Panc1 (cell line): ENCODE results near the gene RIPPLY1. TPM values are rescaled to one million over a fixed set of nuclear protein-coding genes. Genes with fewer than 3 reads are reported as not detected.

Source experiments
- ATAC-seq: fragments of 200-7000 bp; cut with Tn5 transposase; 2 replicates; pipeline ENCODE4 v1.9.1; 2020; ENCODE audit warnings: mild to moderate bottlenecking, moderate library complexity
- BruUV-seq: library from RNA; stranded (reverse); fragments of 400-500 nt; replicated peaks from 2 replicates; lab custom pipeline; 2021; lab: Mats Ljungman, UMichigan
- CTCF ChIA-PET: fragments of 300-600 bp; sonication (Branson Sonifier 250); formaldehyde crosslinking; loops from one replicate; lab custom pipeline; 2022; ENCODE audit warnings: antibody characterized with exemption; lab: Charles Lee
- POLR2A ChIA-PET: fragments of 300-600 bp; sonication (Branson Sonifier 250); formaldehyde crosslinking; loops from one replicate; lab custom pipeline; 2022; ENCODE audit warnings: antibody characterized with exemption; lab: Charles Lee
- DNase-seq: peaks from one replicate; pipeline ENCODE4 v3.0.0-alpha.2; 2010; ENCODE audit warnings: low read depth, low spot score
- H3K27ac ChIP-seq: 2 replicates; pipeline ENCODE4 v1.5.1; 2011; ENCODE audit warnings: mild to moderate bottlenecking, low read length, inconsistent platforms
- H3K27me3 ChIP-seq: fragments of 200-500 bp; sonication (Bioruptor generic); 2 replicates; pipeline ENCODE4 v1.6.0; 2014; ENCODE audit warnings: low read length, inconsistent platforms; ENCODE audit not compliant: control insufficient read depth, insufficient read depth
- H3K36me3 ChIP-seq: fragments of 200-500 bp; sonication (Bioruptor generic); 2 replicates; pipeline ENCODE4 v1.5.1; 2014; ENCODE audit warnings: inconsistent platforms, mild to moderate bottlenecking, low read length, moderate library complexity; ENCODE audit not compliant: control insufficient read depth, insufficient read depth
- H3K4me1 ChIP-seq: 2 replicates; pipeline ENCODE4 v1.5.1; 2011; ENCODE audit warnings: inconsistent platforms, mild to moderate bottlenecking, low read length, moderate library complexity; ENCODE audit not compliant: control insufficient read depth, insufficient read depth
- H3K4me3 ChIP-seq, 2 experiments: 2 replicates each; pipeline ENCODE4 v1.5.1; 2011 to 2012; ENCODE audit warnings: low read depth in 2 of 2, low read length in 2 of 2, mild to moderate bottlenecking in 2 of 2, inconsistent platforms in 1 of 2, moderate library complexity in 1 of 2
- H3K9me3 ChIP-seq: fragments of 200-500 bp; sonication (Bioruptor generic); 2 replicates; pipeline ENCODE4 v1.5.1; 2014; ENCODE audit warnings: low read depth, mild to moderate bottlenecking, inconsistent platforms, low read length, moderate library complexity; ENCODE audit not compliant: control insufficient read depth, insufficient read depth
- POLR2AphosphoS5 ChIP-seq: IDR thresholded peaks from 2 replicates; pipeline ENCODE4 v1.6.1; 2012; ENCODE audit warnings: mild to moderate bottlenecking, low read depth, low read length, moderate library complexity
- REST ChIP-seq, 2 experiments: IDR thresholded peaks; 2 replicates each; pipeline ENCODE4 v1.6.1; 2011 to 2012; ENCODE audit warnings: low read depth in 2 of 2, control low read depth in 1 of 2, low read length in 1 of 2, mild to moderate bottlenecking in 1 of 2, moderate library complexity in 1 of 2; ENCODE audit not compliant: insufficient read depth in 1 of 2
- SIN3A ChIP-seq: IDR thresholded peaks from 2 replicates; pipeline ENCODE4 v1.6.1; 2012; ENCODE audit warnings: low read depth, mild to moderate bottlenecking, low read length, moderate library complexity, borderline replicate concordance; ENCODE audit not compliant: insufficient read depth
- TCF7L2 ChIP-seq: IDR thresholded peaks from 2 replicates; pipeline ENCODE4 v1.6.1; 2011; ENCODE audit warnings: mild to moderate bottlenecking, low read depth, low read length, inconsistent platforms
- in situ Hi-C: cut with HindIII; loops from 2 replicates; pipeline ENCODE4 v1.10.0; 2016; ENCODE audit warnings: low sequenced_read_pairs, low pct_unique_long_range_greater_than_20kb
- intact Hi-C: fragments of 100-400 bp; cut with micrococcal nuclease; formaldehyde crosslinking; loops from one replicate; pipeline ENCODE4 v1.10.0; 2022; ENCODE audit not compliant: unreplicated experiment
- total RNA-seq: library from RNA; stranded (reverse); gene quantifications from one replicate; pipeline ENCODE4 v1.2.1, GENCODE V29; 2021; ENCODE audit not compliant: unreplicated experiment
- TF ChIP-seq, protein P1 (sequence below): fragments of 450-650 bp; IDR thresholded peaks from 2 replicates; pipeline ENCODE4 v1.5.1; 2017; ENCODE audit warnings: mild to moderate bottlenecking

Gene RIPPLY1
- total RNA-seq, 1 experiment from 2014 or later: not detected

- ChIA-PET POLR2A (no interaction called here), CTCF (no interaction called here)
- Histone ChIP-seq H3K27ac (no peak overlapping the region), H3K9me3 (no peaks in the 10 kb centered on the region), H3K36me3 (no peaks in the 10 kb centered on the region), H3K27me3 (no peaks in the 10 kb centered on the region), H3K4me3 (no peak overlapping the region), H3K4me1 (no peaks in the 10 kb centered on the region)
- TF ChIP-seq REST (IDR thresholded peaks at IDR 0.05; ENCODE audit: insufficient read depth in 1 of 2, low read depth in 2 of 2, low read length in 1 of 2) (no peak), POLR2AphosphoS5 (no peak), SIN3A (no peak), TCF7L2 (no peak)
- TF ChIP-seq, protein P1, sequence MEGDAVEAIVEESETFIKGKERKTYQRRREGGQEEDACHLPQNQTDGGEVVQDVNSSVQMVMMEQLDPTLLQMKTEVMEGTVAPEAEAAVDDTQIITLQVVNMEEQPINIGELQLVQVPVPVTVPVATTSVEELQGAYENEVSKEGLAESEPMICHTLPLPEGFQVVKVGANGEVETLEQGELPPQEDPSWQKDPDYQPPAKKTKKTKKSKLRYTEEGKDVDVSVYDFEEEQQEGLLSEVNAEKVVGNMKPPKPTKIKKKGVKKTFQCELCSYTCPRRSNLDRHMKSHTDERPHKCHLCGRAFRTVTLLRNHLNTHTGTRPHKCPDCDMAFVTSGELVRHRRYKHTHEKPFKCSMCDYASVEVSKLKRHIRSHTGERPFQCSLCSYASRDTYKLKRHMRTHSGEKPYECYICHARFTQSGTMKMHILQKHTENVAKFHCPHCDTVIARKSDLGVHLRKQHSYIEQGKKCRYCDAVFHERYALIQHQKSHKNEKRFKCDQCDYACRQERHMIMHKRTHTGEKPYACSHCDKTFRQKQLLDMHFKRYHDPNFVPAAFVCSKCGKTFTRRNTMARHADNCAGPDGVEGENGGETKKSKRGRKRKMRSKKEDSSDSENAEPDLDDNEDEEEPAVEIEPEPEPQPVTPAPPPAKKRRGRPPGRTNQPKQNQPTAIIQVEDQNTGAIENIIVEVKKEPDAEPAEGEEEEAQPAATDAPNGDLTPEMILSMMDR: no peak
- in situ Hi-C loops (no loop called here), intact Hi-C loops (no loop called here)
- ATAC-seq (no peak), DNase-seq (no peak)
- BruUV-seq: no TSS peak
Observed at GRCh38 chrX:106902684-106903083, 457 bp downstream of the RIPPLY1 start.

- H3K4me3 ChIP-seq: no peak overlapping the region
- H3K27ac ChIP-seq: no peak overlapping the region
- H3K9me3 ChIP-seq: no peaks in the 10 kb centered on the region
- no peak for DNase-seq
- TF ChIP-seq POLR2AphosphoS5 (no peak), TCF7L2 (no peak), REST (IDR thresholded peaks at IDR 0.05; ENCODE audit: insufficient read depth in 1 of 2, low read depth in 2 of 2, low read length in 1 of 2) (no peak)
- TF ChIP-seq, protein P1: no peak
- in situ Hi-C loops (no loop called here), intact Hi-C loops (no loop called here)
- ChIA-PET CTCF (interaction anchor here (0.9 kb wide), 1 partner anchor 49 kb away, joined by 3 read pairs; no protein-coding TSS in a partner anchor), POLR2A (no interaction called here)
- no peak for ATAC-seq
- H3K36me3 ChIP-seq: no peaks in the 10 kb centered on the region
- H3K4me1 ChIP-seq: no peaks in the 10 kb centered on the region
- BruUV-seq: no TSS peak
- no peaks in the 10 kb centered on the region for H3K27me3 ChIP-seq
Observed at GRCh38 chrX:106901781-106902219, 1.3 kb downstream of the RIPPLY1 start.
